DND-41 (cell line): Measurements from ENCODE around the gene ACO2.

Experiments used
- CTCF ChIP-seq: IDR thresholded peaks from 2 replicates; pipeline ENCODE4 v1.5.1; 2012; ENCODE audit warnings: borderline replicate concordance, low read length, moderate library complexity, mild to moderate bottlenecking; ENCODE audit not compliant: poor library complexity, severe bottlenecking; ENCODE audit errors: extremely low read depth
- EZH2 ChIP-seq: IDR thresholded peaks from 3 replicates; pipeline ENCODE4 v1.6.1; 2012; ENCODE audit warnings: borderline replicate concordance, low read depth, mild to moderate bottlenecking, moderate library complexity, low read length, inconsistent platforms; ENCODE audit not compliant: severe bottlenecking

GRCh38 chr22:41543854-41544670 lies 75.1 kb downstream of the ACO2 start, which contains the start of gene POLR3H:
- TF ChIP-seq CTCF (peak; percentile 68), EZH2 (no peak)
